DLD1 (cell line): ENCODE measurements around the gene MTMR1.

Experiments used
- in situ Hi-C: cut with HindIII; loops from 2 replicates; pipeline ENCODE4 v1.10.0; 2017; ENCODE audit warnings: low sequenced_read_pairs

The MTMR1 gene

DNA sequence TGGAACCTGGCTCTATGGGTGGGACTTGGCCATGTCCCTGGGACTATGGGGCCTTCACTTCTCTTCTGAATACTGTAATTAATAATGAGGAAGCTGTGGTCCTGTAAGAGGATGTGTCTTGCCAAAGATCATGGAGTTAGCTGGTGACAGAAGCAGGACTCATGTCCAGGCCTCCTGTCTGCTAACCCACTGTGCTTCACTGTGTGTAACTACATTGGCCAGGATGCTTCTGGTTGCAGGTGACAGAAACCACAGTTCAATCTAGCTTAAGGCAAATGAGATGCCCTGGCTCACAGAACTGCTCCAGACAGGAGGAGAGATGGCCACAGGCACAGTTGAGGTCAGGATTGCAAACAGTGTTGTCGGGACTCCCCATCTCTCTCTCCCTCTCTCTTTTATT lies 3.1 kb downstream of the MTMR1 start:
- in situ Hi-C loops = no loop called here

DNA sequence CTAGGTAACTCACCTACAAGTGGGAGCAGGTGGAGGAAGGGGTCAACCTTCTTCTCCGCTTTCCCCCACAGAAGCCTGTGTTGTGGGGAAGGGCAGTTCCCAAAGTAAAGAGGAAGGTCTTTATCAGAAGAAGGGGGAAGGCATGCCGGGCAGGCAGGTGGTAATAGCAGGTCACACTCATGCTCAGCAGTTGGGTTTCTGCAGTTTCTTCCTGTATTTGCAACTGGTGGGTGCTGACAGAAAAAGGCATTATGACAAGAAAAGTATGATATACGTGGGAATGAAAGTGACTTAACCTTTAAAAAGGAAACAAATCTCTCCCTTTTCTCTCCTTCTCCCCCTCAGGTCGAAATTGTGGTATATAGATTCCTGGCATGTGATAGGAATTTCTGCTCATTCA lies 3.7 kb downstream of the MTMR1 start:
- in situ Hi-C loops = no loop called here

DNA sequence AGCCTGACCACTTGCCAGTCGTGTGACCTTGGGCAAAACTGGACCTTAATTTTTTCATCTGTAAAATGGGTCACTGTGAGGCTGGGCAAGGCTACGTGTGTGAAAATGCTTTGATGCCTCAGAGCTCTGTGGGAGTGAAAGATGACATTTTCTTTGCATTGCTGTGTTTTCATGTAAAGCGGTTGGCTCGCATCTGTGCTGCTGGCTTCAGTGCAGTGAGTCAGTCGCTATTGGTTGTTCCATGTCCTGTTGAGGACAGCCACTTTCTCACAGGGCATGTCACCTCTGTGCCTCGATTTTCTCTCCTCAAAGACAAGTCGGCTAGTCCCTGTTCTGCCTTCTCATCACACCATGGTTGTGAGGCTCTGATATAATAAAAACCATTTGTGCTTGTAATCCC lies 4.4 kb downstream of the MTMR1 start:
- in situ Hi-C loops = no loop called here

DNA sequence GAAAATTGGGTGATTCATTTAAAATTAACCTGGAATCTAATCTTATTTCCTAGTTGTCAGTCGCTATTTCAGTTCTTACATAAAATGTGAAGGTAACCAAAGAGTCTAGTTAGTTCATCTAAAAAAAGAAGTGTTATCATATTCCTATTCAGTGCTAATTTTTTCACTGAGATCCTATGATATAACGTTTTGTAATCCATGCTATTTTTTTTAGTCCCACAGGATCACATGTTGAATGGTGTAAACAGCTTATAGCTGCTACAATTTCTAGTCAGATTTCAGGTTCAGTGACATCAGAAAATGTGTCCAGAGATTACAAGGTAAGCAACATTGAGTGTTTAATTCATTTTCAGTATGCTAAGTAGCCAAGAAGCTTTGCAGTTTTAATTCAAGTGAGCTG lies 5.8 kb downstream of the MTMR1 start:
- in situ Hi-C loops = no loop called here

DNA sequence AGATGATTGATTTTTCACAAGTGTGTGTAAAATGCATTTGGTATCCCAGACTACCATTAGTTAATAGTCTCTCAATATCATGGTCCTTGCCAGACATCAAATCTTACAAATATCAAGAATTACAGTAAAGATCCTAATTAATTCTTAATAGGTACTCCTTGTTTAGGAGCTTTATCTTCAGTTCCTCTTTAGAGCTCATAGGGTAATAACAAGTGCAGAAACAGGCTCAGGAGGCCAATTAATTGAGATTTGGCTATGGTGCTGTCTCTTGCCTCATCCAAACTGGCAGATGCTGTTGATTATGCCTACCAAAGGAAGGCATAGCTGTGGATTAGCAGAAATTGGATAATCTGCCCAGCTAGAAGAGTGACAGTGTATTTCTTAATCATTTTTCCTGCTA lies 6.9 kb downstream of the MTMR1 start:
- in situ Hi-C loops = no loop called here

DNA sequence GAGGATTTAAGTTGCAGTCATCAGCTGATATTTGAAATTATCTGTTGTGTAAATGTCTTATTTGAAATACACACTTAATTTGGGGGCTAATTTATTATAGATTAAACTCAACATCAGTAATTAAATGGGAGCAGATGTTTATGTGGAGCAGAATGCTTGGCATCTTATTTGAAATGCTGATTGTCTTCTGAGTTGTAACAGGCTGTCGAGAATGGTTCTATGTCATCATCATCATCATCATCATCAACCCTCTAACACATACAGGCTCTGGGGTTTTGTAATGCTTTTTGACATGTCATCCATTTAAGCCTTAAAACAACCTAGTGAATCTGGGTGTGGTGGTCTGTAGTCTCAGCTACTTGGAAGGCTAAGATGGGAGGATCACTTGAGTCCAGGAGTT lies 8.2 kb downstream of the MTMR1 start:
- in situ Hi-C loops = no loop called here

DNA sequence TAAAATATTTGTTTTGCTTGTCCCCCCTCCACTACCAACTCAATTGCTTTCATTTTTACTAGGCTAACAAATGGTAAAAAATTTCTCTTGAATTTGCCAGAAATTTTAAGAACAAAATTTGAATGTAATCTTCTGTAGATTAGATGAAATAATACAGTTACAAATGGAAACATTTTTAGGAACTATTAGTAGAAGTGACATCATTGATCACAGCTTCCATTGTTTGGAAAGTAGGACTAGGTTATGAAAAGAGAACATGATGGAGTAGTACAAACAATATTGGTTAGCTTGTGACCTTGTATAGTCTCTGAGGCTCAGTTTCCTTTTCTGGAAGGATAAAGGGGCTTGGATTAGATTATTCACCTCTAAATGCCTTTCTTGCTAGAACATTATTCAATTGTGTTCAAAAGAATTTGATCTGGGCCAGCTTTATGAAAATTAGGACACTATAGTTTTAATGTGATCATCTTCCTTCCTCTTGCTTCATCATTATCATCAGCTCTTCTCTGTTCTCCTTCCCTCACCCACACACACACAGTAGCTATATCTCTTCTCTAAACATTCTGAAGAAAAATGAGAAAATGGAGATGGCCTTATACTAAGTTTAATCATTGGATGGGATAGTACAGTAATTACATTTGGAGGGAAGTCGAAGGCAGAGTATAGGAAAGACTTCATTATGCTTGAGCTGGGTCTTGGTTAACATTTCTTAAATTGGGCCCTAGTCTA lies 9.9 kb downstream of the MTMR1 start:
- in situ Hi-C loops = no loop called here

DNA sequence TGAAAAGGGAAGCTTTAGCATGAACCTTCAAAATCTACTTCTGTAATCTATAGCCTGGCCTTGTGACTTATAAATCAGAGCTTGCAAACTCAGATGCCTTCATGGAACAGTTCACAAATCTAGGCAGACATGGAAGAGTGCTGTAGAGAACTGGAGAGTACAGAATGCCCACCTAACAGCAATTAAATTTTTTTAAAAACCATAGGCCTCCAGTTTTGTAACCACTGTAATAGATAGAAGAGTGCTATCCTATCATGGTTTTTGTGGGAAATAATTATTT lies 10.4 kb downstream of the MTMR1 start:
- in situ Hi-C loops = no loop called here

DNA sequence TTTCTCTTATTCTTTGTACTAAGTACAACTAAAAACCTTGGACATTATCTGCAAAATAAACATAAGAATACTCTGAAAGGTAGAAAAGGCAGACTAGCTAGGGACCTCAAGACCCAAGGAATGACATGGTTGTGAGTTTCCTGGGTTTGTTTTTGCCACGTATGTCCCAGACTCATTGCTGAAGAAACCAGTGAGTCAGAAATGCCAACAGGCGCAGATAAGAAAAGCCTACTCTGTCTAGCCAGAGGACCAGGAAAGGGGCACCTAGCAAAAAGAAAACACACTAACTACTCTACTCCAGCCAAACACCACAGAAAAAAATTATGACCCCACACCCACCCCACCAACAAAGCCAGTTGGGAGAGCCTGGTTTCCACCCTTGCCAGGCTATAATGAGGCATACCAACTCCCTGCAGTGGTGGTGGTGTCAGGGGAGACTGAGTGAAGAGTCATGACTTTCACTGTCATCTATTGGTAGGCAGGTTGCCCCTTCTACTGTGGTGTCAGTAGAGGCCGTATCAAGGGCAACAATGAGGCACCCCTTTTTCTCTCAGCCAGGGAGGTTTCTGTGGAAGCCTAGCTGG lies 10.9 kb downstream of the MTMR1 start:
- in situ Hi-C loops = no loop called here

DNA sequence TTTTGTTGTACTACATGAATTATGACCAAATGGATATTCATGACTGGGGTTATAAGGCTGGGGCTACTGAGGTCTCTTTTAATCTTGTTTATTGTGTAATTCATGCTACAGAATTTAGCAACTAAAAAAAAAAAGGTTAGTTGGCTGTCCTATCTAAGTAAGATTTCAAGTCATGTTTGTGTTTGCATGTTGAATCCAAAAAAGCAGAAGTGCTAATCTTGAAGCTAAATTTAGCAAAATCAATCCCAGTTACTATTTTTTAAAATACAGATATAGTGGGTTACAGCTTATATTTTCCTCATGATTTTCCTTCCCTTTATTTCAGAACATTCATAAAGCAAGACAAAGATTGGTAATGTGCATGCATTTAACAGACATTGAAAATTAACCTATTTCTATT lies 19.4 kb downstream of the MTMR1 start:
- in situ Hi-C loops = no loop called here

DNA sequence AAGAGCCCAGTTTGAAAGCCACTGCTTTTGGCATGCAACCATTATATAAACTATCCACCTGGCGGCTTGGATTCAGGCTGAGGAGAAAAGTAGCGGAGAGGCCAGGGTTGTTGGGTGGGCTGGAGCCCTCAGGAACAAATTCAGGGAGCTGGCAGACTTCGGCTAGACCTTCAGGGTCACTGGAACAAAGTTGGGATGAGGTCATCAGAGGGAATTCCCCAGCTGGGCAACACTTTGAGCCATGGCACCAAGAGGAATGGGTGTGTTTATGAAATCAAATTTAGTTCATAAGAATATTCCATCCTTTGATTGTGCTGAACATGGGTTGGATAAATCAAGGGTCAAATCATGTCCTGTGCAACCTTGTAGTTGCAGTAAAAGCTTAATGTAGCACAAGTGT lies 22.0 kb downstream of the MTMR1 start:
- in situ Hi-C loops = no loop called here

DNA sequence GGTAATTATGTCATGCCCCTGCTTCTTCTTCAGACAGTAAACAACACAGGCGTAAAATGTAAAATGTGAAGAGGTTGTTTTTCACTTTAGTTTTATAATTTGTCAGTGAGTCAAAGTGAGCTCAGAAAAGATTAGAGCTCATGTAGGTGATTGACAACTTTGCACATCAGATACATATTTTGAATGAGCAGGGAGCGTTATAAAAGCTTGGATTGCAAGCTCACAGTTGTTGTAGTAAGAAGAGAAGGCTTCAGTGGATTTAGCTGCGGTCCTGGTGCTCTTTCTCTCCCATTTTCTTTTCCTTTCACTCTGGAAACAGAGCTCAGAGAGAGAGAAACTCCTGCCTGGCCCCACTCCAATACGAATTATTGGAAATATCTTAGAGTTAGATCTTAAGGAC lies 26.4 kb downstream of the MTMR1 start:
- in situ Hi-C loops = no loop called here

DNA sequence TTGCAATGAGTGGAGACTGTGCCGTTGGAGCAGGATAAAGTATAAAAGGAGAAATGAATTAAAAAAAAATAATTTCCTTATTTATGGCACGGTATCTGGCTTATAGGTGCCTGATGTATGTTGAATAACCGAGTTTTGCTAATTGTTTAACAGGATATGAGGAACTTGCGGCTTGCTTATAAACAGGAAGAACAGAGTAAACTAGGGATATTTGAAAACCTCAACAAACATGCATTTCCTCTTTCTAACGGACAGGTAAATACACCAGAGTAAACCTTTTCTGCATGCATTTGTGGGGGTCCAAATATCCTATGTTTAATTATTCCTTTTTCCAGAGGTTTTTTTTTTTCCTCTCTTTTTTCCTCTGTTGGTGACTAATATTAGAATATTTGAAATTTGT lies 36.8 kb downstream of the MTMR1 start:
- in situ Hi-C loops = no loop called here

DNA sequence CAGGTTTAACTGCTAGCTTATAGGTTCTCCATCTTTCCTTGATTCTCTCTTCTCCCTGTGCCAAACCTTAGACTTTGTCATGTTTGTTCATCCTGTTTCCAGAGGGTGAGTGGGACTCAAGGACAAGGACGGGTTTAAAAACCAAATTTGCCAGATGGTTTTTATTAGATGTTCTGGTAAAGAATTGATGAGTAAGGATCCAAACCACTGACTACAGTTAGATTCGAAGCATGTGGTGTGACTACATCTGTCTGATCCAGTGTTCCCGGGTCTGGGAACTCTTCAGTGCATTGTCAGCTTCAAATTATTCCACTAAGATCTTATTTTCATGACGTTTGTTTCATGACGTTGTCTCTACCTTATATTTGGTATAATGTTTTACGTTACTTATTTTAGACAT lies 37.5 kb downstream of the MTMR1 start:
- in situ Hi-C loops = no loop called here

DNA sequence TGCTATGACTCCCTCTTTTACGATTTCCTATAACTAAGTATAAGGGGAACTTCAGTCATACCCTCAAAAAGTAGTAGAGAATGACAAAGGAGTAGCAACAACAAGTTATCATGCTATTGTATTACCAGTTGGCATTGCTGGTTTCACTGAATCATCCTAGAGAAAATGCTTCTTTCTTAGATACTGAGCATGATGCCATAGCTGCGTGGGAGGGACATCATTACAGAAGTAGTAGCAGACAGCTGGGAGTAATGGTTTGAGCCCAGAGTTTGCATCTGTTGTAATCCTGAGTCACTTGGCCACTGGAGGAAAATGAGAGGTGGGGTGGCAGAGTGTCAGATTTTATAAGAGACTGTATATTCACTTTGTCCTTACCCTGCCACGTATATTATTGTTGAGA lies 38.6 kb downstream of the MTMR1 start:
- in situ Hi-C loops = no loop called here

DNA sequence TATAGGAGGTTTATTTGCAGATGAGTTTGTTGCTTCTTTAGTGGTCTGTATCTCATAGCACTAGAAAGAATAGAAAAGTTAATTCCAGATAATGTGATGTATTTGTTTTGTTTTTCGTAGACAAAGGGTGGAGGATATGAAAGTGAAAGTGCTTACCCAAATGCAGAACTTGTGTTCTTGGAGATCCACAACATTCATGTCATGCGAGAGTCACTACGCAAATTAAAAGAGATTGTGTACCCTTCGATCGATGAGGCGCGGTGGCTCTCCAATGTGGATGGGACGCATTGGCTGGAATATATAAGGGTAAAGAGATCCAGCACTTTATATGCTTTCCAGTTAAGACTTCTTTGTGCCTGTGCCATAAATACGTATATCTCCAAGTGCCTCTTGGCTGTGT lies 43.3 kb downstream of the MTMR1 start:
- in situ Hi-C loops = no loop called here

DNA sequence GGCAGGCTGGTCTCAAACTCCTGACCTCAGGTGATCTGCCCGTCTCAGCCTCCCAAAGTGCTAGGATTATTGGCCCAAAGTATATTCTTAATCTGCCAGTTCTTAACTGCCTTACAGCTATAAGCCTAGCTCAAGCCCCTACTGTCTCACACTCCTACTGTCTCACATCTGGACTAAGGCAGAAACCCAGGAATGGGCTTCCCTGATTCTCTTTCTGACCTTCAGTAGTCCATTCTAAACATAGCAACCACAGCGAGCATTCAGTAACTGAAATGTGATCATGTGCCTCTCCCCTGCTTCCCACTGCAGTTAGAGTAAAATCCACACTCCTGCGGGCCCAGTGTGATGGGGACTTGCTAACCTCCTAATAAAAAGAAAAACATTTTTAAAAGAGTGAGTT lies 58.9 kb downstream of the MTMR1 start:
- in situ Hi-C loops = no loop called here

DNA sequence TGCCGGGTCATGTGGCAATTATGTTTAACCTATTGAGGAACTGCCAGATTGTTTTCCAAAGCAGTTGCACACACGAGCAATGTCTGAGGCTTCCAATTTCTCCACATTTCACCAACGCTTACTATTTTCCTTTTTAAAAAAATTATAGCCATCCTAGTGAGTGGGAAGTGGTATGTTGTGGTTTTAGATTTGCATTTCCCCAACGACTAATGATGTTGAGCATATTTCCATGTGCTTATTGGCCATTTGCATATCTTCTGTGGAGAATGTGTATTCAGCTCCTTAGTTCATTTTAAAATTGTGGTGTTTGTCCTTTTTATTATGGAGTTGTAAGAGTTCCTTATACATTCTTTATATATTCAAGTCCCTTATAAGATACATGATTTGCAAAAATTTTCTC lies 60.2 kb downstream of the MTMR1 start:
- in situ Hi-C loops = no loop called here

DNA sequence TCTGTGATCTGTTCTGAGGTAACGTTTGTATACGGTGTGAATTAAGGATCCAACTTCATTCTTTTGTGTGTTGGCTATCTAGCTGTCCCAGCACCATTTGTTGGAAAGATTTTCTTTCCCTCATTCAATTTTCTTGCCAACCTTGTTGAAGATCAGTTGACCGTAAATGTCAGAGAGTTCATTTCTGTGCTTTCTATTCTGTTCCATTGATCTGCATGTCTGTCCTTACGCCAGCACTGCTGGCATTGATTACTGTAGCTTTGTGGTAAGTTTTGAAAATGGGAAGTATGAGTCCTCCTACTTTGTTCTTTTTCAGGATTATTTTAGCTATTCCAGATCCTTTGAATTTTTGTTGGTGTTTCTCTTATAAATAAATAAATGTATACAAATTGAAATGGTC lies 60.8 kb downstream of the MTMR1 start:
- in situ Hi-C loops = no loop called here

DNA sequence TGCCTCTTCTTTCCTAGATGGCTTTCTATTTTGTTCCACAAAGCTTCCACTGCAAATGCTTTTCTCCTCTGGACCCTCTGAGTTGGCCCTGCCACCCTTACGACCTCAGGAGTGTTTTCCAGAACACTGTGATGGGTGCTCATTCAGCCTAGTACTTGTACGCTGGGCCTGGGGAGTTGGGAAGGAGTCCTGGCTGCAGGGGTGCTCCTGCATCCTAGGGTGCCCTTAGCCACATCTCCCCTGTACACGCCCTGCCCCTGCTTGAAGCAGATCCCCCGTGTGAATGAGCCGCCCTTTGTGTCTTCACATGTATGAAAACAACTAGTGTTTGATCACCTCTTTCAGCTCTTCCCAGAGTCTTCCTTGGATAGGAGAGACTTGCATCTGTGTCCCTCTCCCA lies 64.2 kb downstream of the MTMR1 start:
- in situ Hi-C loops = no loop called here

DNA sequence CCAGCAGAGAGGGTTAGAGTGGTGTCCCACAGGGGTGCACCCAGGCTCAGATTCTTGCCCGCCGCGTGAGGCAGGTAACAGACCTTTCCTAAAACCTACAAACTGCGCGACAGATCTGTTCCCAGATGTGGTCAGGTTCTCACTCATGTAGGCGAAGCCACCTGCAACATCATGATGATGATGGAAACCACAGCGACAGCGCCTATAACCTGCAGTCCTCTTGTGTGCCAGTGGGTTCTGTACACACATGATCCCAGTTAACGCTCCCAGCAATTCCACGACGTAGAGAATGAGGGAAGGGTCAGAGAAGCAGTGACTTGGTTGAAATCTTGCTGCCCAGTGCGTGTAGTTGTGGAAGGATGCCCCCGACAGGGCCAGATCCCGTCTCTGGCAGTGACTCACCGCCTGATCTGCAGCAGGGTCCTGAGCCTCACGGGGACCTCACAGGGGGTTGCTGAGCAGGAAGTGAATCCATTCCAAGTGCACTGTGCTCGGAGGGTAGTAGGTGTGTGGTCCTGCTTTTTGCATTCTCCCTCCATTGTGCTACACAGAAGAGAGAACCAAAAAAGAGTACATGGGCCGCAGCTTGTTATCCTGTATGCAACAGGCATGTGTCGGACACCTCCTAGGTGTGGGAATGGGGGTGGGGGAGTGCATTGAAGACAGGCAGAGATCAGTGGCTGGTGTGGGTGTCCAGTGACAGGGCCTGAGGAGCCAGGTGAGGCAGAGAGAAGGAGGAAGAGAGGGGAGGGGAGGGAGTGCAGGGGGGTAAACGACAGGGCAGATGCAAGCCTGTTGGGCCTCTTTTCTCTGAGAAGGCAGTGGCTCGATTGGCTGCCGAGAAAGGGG lies 66.6 kb downstream of the MTMR1 start:
- in situ Hi-C loops = no loop called here

DNA sequence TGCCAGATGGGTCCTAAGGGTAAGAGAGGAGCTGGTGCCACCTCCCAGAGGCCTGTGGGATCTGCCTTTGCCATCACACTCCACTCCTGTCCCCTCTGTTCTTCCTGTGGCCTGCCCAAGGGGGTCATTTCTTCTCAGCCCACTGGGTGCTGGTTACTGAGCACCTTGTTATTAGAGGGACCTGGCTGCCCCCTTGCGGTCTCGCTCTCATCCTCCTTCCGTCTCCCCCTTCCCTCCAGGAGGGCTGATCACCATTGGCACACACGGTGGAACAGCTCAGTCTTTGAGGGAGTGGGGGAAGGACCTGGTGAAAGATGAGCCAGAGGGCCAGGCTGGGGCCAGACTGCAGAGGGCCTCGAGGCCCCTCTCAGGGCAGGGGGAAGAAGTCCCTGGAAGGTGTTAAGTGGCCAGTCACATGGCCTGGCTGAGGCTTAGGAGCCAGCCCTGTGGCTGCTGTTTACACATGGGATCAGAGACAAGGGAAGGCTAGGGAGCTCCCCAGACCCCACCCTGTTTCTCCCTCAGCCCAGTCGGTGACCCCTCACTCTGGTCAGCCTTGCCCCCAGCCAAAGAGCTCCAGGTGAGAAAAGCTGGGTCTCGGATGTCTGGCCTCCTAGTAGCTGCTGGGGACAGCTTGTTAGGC lies 68.1 kb downstream of the MTMR1 start:
- in situ Hi-C loops = no loop called here
